DMS114 treated with DMSO at 0.1 percent for 48 hours (cell line): ENCODE measurements around the gene ZNF804A.
"Not testable (repeated sequence)": the region's sequence is repeated elsewhere in the genome, so short reads cannot be mapped to it uniquely, and the experiment has no call there.

ENCODE experiments used
- DNase-seq: peaks from one replicate; lab custom pipeline; 2025; ENCODE audit not compliant: unreplicated experiment; lab: John Stamatoyannopoulos, UW

Gene ZNF804A

DNA sequence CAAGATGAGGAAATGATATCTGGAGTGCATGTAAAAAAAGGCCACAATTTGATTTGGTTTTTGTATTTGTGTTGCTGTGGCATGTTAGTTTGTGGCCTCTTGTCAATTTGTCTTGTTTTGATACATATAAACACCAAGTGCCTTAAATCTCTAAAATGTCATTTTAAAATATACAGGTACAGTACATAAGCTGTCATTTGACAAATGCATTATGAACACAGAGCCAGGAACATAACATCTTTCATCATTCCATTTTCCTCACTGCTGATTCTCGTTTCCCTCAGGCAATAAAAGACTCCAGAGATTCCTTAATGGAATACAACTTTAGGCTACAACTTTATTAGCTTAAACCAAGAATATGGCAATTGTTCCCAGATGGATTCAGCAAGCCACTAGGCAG, 217.5 kb downstream of the ZNF804A start:
- no peak for DNase-seq

DNA sequence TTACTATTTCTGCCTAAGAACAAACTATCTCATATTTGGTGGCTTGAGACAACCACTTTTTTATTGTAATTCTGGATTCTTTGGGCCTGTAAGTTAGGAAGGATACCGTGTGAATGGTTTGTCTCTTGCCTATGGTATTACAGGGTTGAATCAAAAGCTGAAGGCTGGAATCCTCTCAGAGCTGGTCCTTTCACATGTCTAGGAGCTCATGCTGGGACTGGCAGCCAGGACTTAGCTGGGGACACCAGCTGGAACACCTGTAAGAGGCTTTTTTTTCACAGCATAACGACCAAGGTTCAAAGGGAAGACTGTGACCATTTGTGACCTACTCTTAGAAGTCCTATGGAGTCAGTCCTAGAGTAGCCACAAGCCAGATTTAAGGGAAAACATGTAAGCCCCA, 226.3 kb downstream of the ZNF804A start:
- no peak for DNase-seq

DNA sequence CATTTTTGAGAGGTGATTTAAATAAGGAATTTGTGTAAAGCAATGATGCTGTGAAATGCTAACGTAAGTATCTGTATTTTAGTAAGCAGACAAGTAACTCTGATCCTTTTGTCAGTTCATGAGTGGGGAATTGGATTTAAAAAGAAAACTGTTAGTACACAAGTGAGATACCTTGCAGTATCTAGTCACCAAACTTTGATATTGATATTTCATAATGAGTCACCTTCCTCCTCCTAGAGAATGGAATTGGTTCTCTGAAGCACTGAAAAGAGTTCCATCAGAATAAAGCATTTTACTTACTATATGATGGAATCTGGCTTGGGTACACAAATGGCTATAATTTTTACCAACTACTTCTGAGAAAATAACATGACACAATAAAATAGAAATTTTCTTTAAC, 232.2 kb downstream of the ZNF804A start:
- DNase-seq = no peak

DNA sequence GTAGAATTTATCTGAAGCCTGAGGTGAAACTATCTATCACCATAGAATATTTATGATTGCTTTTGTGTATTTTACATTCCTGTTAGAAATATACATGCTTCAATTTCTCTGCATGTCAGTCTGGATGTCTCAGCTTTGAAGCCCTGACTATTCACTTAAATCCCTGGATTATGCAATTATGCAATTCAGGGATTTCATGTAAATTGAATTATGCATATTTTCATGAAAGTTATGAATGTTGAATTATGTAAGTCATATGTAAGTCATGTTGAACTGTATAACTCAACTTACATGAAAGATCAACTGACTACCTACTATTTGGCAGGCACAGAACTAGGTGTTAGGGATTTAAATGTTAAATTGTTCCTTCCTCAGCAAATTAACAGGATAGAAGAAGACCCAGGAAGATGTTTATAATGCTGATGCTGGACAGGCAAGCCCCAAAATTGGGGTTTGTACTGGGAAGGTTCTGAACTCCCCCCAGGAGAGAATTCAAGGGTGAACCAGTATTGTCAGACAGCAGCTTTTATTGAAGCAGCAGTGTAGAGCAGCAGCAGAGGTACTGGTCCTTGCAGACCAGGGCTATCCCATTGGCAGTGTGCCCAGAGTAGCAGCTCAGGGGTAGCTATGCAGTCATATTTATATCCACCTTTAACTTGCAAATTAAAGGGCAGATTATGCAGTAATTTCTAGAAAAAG, 236.5 kb downstream of the ZNF804A start:
- no peak for DNase-seq

DNA sequence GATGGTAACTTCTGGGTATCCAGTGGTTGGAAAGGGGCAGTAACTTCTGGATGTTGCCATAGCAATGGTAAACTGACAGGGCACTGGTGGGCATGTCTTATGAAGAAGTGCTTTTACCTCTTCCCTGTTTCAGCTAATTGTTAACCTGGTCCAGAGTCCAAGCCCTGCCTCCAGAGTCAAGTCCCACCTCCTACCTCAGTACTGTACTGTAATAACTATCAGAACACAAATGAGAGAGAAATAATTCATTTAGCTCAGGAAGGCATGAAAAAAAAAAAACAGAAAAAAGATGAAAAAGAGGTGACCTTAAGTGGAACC, 237.0 kb downstream of the ZNF804A start:
- DNase-seq = no peak

DNA sequence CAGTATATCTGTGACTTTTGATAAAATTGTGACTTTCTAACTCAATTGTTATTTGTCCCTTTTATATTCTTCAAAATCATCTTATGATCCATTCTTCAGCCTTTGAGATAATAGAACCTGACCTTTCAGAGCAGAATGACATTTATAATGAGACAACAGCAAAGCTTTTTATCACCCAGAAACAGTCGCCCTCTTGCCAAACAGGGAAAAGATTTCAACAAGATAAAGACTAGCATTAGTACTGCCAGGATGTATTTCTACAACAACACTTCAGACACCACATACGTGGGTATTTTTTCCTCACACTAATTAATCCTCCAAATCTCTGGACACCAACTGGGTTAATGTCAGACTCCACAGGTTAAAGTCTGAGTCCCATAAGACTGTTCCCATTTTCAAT, 249.0 kb downstream of the ZNF804A start:
- DNase-seq = no peak

DNA sequence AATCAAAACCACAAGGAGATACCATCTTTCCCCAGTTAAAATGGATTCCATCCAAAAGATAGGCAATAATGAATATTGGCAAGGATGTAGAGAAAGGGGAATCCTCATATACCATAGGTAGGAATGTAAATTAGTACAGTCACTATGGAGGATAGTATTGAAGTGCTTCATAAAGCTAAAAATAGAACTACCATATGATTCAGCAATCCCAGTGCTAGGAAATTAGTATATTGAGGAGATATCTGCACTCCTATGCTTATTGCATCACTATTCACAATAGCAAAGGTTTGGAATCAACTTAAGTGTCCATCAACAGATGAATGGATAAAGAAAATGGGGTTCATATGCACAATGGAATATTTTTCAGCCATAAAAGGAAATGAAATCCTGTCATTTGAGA, 251.2 kb downstream of the ZNF804A start:
- DNase-seq = no peak

DNA sequence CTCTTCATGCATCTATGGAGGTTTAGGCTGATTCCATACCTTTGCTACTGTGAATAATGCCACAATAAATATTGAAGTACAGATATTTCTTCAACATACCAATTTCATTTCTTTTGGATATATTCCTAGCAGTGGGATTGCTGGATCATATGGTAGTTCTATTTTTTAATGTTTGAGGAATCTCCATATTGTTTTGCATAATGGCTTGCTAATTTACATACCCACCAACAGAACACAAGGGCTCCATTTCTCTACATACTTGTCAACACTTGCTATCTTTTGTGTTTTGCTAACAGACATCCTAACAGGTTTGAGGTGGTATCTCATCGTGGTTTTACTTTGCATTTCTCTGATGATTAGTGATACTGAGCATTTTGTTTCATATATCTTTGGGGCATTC, 253.2 kb downstream of the ZNF804A start:
- no peak for DNase-seq

DNA sequence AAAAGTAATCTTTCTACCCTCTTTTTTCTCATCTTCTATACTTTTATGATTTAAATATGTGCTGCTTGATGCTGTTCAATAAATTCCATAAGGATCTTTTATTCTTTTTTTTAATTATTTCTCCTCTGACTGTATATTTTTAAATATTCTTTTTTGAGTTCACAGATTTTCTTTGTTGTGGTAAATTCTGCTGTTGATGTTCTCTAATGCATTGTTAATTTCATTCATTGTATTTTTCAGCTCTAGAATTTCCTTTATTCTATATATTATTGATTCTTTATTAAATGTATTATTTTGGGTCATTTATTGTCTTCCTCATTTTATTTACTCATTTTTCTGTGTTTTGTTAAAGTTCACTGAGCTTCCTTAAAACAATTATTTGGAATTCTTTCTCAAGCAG, 260.9 kb downstream of the ZNF804A start:
- DNase-seq = no peak

DNA sequence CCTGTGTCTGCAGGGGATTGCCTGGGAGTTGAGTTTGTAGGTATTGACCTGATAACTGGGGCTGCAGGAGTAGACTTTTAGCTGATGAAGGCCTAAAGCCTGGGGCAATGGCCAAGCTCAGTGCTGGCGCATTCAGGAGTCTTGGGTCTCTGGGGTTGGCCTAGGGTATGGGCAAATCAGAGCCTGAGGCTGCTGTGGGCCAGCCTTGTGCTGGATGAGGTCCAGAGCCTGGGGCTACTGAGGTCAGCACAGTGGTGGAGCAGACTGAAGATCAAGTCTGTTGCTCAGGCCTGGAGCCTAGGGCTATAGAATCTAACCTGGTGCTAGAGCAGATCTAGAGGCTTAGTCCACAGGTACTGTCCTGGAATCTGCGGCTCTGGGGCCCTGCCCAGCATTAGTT, 262.4 kb downstream of the ZNF804A start:
- DNase-seq = no peak

DNA sequence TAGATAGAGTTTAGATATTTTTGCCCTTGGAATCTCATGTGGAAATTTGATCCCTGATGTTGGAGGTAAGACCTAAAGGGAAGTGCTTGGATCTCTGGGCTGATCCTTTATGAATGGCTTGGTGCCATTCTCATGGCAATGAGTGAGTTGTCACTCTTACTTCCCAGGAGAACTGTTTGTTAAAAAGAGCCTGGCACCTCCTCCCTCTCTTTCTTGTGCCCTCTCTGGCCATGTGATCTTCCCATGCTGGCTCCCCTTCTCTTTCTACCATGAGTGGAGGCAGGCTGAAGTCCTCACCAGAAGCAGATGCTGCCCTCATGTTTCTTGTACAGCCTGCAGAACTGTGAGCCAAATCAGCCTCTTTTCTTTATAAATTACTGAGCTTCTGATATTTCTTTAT, 276.9 kb downstream of the ZNF804A start:
- DNase-seq = no peak

DNA sequence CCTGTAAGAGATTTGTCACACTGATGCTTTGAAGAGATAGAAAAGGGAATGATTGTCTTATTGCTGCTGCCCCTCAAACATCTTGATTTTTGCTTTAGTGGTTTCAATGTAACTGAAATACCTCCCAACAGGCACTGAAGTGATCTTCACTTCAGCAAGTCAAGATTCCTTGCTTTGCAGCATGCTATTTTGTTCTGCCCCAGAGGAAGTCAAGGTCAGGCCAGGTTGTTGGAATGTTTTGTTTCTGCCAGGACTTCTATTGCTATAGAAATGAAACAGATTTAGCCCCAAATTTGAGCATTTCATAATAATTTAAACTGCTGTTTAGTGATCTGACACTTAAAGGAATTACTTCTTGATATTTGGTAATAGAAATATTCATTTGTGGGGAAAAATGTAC, 277.6 kb downstream of the ZNF804A start:
- DNase-seq = no peak

DNA sequence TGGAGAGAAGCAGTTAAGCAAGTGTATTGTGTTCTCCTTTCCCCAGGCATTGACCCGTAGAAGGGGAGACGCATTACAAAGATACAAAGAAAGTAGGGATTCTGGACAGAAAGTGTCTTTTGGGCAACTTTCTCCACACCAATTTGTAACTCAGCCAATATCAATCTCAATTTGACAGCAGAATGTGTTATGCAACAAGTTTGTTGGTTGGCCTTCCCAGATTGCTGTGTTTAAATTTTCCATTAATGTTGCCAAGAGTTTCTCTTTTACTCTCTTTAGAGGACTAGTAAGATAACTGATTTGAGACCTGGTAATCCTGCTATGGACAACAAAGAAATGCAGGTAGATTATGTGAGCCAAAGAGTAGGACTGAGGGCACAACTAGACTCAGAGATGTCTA, 279.6 kb downstream of the ZNF804A start:
- DNase-seq = no peak

DNA sequence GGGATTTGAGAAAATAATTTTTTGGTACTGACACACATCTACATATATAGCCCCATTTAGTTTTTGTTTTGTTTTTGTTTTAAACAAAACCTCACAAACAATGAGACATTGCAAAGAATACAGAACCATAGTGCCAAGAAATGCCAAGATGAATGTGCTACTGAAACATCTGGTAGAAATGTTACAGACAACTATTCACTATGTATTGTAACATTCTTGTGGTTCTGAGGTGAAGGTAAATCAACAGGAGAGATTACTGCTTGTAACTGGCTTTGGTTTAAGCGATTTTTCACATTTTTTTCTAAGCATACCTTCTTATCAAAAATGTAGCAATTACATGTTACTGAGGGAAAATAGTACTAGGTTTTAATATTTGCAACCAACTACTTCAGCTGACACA, 281.3 kb downstream of the ZNF804A start:
- no peak for DNase-seq

DNA sequence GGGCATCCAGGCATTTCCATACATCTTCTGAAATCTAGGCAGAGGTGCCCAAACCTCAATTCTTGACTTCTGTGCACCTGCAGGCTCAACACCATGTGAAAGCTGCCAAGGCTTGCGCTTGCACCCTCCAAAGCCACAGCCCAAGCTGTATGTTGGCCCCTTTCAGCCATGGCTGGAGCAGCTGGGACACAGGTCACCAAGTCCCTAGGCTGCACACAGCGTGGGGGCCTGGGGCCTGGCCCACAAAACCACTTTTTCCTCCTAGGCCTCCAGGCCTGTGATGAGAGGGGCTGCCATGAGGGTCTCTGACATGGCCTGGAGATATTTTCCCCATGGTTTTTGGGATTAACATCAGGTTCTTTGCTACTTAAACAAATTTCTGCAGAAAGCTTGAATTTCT, 288.3 kb downstream of the ZNF804A start:
- not testable (repeated sequence) for DNase-seq

DNA sequence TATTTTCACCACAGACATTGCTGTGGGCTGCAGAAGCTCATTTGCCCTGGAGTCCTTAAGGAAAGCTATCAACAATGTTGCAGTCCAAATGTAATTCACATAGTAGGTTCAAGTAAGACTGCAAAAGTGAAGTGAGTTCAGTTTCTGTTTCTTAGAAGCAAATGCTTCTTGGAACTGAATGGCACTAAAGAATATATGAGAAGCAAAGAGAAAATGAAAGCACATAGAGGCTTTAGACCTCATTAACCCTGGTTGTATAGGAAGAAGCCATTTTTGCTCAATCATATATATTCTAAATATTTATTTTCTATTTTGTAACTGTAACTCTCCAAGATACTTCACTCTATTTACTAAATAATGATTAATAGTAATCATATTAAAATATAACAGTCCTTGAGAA, 292.0 kb downstream of the ZNF804A start:
- no peak for DNase-seq

DNA sequence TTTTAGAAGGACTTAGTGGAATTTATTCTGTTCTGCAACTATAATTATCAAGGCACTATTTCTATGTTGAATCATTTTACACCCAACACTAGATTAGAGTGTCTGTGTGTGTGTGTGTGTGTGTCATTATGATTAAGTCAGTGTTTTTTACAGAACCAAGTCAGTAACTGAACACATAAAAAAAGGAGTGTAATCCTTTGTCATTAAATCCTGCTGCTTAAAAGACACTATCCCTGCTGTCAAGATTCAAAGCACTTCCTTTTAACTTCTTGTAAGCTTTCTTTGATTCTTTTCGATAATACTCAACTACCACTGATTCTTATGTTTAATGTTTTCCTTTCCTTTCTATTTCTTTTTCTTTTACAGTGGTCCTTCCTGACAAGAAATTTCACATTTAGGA, 306.7 kb downstream of the ZNF804A start:
- DNase-seq = no peak

DNA sequence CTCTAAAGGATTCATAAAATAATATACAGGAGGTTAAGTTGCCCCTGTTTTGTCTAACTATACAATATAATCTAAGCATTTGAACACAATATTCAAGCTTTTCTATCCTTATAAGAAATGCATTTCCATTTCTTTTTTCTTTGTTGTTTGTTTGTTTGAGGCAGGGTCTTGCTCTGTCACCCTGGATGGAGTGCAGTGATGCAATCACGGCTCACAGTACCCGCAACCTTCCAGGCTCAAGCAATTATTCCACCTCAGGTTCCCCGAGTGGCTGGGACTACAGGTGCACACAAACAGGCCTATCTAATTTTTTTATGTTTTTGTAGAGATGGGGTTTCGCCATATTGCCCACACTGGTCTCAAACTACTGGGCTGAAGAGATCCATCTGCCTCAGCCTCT, 307.8 kb downstream of the ZNF804A start:
- no peak for DNase-seq

DNA sequence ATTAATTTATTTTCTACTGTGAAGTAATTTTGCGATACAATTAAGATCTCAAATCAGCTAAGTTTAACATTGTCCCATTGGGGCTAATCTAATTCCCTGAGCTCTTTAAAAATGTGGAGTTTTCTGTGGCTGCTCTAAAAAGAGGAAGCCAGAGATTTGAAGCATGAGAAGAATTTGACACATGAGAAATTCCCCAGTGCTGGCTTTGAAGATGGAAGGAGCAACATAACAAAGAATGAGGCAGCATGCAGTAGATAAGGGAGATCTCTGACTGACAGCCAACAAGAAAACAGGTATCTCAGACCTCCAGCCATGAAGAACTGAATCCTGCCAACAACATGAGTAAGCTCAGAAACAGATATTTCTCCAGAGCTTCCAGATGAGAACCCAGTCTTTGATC, 308.4 kb downstream of the ZNF804A start:
- no peak for DNase-seq

DNA sequence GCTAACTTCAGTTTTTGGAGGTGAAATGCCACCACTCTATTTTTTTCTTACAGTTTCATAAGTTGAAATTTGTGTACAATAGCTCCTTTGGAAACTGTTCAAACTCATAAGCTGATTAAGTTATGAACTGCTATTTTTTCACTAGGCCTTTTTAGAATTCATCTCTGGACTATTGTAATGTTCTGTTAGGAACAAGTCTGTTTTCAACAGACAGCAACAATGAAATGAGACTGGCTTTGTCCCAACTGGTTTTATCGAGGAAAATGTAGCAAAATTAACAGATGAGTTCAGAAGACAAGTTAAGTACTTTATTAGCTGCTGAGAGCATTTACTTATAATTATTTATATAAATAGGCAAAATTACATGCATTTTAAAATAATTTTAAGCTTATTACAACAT, 310.6 kb downstream of the ZNF804A start:
- no peak for DNase-seq

DNA sequence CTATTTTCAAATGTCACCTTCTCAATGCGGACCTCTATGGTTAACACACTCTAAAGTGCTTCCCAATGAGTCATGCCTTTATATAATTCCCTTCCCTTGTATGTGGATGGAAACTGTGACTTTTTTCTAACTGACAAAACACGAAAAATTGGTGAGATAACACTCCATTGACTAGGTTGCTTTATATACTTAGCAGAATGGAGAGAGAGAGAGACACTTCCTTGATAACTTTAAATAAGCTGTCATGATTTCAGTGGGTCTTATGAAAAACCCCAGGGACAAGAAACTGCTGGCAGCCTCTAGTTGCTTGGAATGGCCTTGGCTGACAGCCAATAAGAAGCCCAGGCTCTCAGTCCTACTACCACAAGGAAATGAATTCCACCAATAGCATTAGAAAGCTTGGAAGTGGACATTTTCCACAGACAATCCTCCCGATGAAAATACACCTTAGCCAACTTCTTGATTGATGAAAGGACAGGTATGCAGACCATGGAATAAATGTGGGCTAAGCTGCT, 322.2 kb downstream of the ZNF804A start:
- no peak for DNase-seq

DNA sequence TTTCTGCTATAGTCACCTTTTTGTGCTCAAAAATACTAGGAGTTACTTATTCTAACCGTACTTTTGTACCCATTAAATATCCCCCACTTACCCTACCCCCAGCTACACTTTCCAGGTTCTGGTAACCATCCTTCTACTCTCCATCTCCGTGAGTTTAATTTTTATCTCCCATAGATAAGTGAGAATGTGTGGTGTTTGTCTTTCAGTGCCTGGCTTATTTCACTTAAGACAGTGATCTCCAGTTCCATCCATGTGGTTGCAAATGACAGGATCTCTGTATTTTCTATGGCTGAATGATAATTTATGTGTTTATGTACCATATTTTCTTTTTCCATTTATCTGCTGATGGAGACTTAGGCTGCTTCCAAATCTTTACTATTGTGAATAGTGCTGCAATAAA, 323.3 kb downstream of the ZNF804A start:
- DNase-seq = no peak

DNA sequence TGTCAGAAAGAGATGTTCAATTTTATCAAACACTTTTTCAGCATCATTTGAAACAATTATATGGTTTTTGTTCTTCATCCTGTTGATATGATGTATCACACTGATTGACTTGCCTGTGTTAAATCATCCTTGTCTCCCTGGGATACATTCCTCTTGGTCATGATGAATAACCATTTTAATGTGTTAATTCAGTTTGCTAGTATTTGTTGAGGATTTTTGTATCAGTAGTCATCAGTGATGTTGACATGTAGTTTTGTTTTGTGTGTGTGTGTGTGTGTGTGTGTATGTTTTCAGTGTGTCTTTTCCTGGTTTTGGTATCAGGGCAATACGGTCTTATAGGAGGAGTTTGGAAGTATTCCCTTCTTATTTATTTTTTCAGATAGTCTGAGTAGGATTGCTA, 325.4 kb downstream of the ZNF804A start:
- no peak for DNase-seq

DNA sequence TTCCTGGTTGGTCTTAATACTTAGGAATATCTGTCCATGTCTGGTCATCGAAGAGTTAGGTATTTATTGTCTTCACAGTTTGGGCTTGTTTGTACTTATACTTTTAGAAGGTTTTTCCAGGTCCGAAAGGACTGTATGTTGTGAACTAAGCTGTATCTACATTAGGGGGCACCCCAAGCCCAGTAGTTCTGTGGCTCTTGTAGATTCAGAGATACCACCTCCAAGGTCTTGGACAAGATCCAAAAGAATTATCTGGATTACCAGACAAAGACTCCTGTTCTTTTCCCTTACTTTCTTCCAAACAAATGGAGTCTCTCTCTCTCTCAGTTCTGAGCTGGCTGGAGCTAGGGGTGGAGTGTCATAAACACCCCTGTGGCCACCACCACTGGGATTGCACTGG, 328.7 kb downstream of the ZNF804A start:
- DNase-seq = no peak
